Glutamatergic neuron (in vitro differentiated cells): ENCODE data around the gene PPIA. TPM values are rescaled to one million over a fixed set of nuclear protein-coding genes. Genes with fewer than 3 reads are reported as not detected.
"Not testable (repeated sequence)": the region's sequence is repeated elsewhere in the genome, so short reads cannot be mapped to it uniquely, and the experiment has no call there.

Experiments used
- DNase-seq: peaks from one replicate; pipeline ENCODE4 v3.0.0; 2022
- H3K27ac Mint-ChIP-seq: one replicate; pipeline ENCODE4 v1.8.0; 2020; ENCODE audit warnings: mild to moderate bottlenecking, mixed read lengths, inconsistent platforms; ENCODE audit not compliant: unreplicated experiment
- H3K27me3 Mint-ChIP-seq: one replicate; pipeline ENCODE4 v1.8.0; 2020; ENCODE audit warnings: mild to moderate bottlenecking, moderate library complexity, mixed read lengths, inconsistent platforms; ENCODE audit not compliant: unreplicated experiment
- H3K36me3 Mint-ChIP-seq: one replicate; pipeline ENCODE4 v1.8.0; 2020; ENCODE audit warnings: mild to moderate bottlenecking, mixed read lengths, inconsistent platforms; ENCODE audit not compliant: unreplicated experiment
- H3K4me1 Mint-ChIP-seq: one replicate; pipeline ENCODE4 v1.8.0; 2020; ENCODE audit warnings: mild to moderate bottlenecking, low read depth, mixed read lengths, inconsistent platforms; ENCODE audit not compliant: unreplicated experiment
- H3K4me3 Mint-ChIP-seq: one replicate; pipeline ENCODE4 v1.8.0; 2020; ENCODE audit warnings: mild to moderate bottlenecking, mixed read lengths, inconsistent platforms; ENCODE audit not compliant: unreplicated experiment
- H3K9me3 Mint-ChIP-seq: one replicate; pipeline ENCODE4 v1.8.0; 2020; ENCODE audit warnings: mild to moderate bottlenecking, moderate library complexity, mixed read lengths, inconsistent platforms; ENCODE audit not compliant: unreplicated experiment
- CTCF ChIP-seq: fragments of 200-600 bp; sonication (generic); IDR thresholded peaks from one replicate; pipeline ENCODE4 v1.5.0; 2021; ENCODE audit not compliant: partially characterized antibody, unreplicated experiment
- total RNA-seq: library from RNA; stranded (reverse); fragmentation: NEBNext Ultra II Directional; extraction: Animal tissue kit (Norgen Biotek cat#: 25700); gene quantifications from one replicate; pipeline ENCODE4 v1.2.1, GENCODE V29; 2021; ENCODE audit not compliant: unreplicated experiment

PPIA gene
- total RNA-seq, 1 donor from 2014 or later = 1,460 TPM

- no peaks in the 10 kb centered on the region for H3K4me1 Mint-ChIP-seq
- no peak overlapping the region for H3K4me3 Mint-ChIP-seq
These were observed 20.9 kb upstream of the PPIA start for GRCh38 chr7:44775383-44776107.

GRCh38 chr7:44776211-44776610 lies 20.3 kb upstream of the PPIA start:
- DNase-seq = no peak
- Mint-ChIP-seq H3K36me3 (no peaks in the 10 kb centered on the region), H3K4me1 (no peaks in the 10 kb centered on the region), H3K27ac (peak overlapping the region; percentile 12), H3K27me3 (peaks cover 4% of the 10 kb centered on the region), H3K4me3 (no peak overlapping the region), H3K9me3 (peaks cover 8% of the 10 kb centered on the region)
- TF ChIP-seq CTCF = no peak

More at GRCh38 chr7:44775383-44776107, 20.9 kb upstream of the PPIA start:
- no peak for DNase-seq
- TF ChIP-seq CTCF = no peak
- peaks cover 4% of the 10 kb centered on the region for H3K27me3 Mint-ChIP-seq
- no peak overlapping the region for H3K27ac Mint-ChIP-seq
- H3K36me3 Mint-ChIP-seq = no peaks in the 10 kb centered on the region
- H3K9me3 Mint-ChIP-seq = peaks cover 12% of the 10 kb centered on the region

DNA sequence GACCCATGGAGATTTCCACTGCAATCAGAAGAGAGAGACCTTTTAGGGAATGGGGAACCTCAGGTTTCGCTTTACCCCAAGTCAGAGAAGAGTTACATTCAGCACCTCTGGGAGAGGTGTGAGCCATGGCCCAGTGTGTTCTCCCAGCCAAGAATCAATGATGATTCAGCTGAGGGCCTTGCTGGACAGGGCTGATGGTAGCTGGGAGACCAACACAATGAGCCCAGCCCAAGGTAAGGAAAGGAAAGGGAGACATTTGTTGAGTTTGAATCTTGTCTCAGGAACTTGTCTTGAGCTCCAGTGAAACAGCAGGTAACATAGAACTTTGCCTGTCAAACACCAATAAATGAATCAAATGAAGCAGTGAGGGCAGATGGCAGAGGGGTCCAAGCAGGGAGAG lies 14.0 kb upstream of the PPIA start:
- no peak for DNase-seq
- H3K36me3 Mint-ChIP-seq = peaks cover 6% of the 10 kb centered on the region
- H3K27me3 Mint-ChIP-seq = peaks cover 2% of the 10 kb centered on the region
- no peak overlapping the region for H3K4me3 Mint-ChIP-seq
- peaks cover 7% of the 10 kb centered on the region for H3K9me3 Mint-ChIP-seq
- TF ChIP-seq CTCF = no peak
- H3K27ac Mint-ChIP-seq = no peak overlapping the region
- peaks cover 1% of the 10 kb centered on the region for H3K4me1 Mint-ChIP-seq

DNA sequence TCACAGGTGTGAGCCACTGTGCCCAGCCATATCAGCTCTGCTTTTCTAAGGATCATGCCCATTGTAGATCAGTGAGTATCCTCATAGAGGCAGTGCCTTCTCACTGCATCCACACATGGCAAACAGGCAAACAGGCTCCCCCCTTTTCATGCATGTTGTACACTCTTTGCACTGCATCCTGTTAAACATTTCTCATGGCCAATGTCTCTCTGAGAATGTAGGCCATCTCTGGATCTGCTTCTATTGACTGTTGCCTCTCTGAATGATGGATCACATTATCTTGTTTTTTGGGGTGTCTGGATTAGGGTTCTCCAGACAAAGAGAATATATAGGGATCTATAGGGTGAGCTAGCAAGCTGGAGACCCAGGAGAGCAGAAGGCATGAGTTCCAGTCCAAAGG lies 13.1 kb upstream of the PPIA start:
- peaks cover 1% of the 10 kb centered on the region for H3K4me1 Mint-ChIP-seq
- DNase-seq = no peak
- peaks cover 7% of the 10 kb centered on the region for H3K9me3 Mint-ChIP-seq
- peak overlapping the region; percentile 20 for H3K27ac Mint-ChIP-seq
- H3K36me3 Mint-ChIP-seq = peaks cover 6% of the 10 kb centered on the region
- H3K4me3 Mint-ChIP-seq = no peak overlapping the region
- peaks cover 3% of the 10 kb centered on the region for H3K27me3 Mint-ChIP-seq
- TF ChIP-seq CTCF = no peak

DNA sequence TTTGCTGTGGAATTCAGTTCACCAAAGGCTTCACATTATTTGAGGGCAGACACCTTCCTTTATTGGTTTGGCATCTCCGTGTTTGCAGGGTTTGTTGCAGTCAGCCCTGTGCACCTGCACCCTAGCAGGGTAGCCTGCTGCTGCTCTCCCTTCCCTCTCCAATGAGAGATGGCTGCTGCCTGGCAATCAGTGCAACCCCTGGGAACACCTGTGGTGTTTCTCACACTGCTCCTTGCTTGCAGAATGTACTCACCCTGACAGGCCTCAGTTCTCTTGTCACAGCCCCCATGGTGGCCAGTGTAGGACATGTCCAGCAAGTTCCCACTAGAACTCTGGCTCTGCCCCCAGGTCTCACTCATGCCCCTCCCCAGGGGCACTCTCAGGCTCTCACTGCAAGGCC lies 12.1 kb upstream of the PPIA start:
- Mint-ChIP-seq H3K36me3 (peaks cover 6% of the 10 kb centered on the region), H3K27me3 (peaks cover 1% of the 10 kb centered on the region), H3K4me3 (no peak overlapping the region), H3K9me3 (peaks cover 7% of the 10 kb centered on the region), H3K27ac (no peak overlapping the region), H3K4me1 (peaks cover 1% of the 10 kb centered on the region)
- no peak for DNase-seq
- TF ChIP-seq CTCF = no peak

- not testable (repeated sequence) for H3K36me3 Mint-ChIP-seq
These were observed 11.3 kb upstream of the PPIA start for GRCh38 chr7:44785218-44785617.

More at GRCh38 chr7:44785218-44785617, 11.3 kb upstream of the PPIA start:
- not testable (repeated sequence) for H3K4me1 Mint-ChIP-seq, DNase-seq, H3K9me3 Mint-ChIP-seq, H3K4me3 Mint-ChIP-seq, H3K27me3 Mint-ChIP-seq, H3K27ac Mint-ChIP-seq
